ENCODE data around the gene C1QTNF12. TPM values are rescaled to one million over a fixed set of nuclear protein-coding genes. Genes with fewer than 3 reads are reported as not detected.

Gene C1QTNF12
- total and polyA plus RNA-seq, 2 experiments from 2014 or later, result 3.8 to 6.6 TPM

DNA sequence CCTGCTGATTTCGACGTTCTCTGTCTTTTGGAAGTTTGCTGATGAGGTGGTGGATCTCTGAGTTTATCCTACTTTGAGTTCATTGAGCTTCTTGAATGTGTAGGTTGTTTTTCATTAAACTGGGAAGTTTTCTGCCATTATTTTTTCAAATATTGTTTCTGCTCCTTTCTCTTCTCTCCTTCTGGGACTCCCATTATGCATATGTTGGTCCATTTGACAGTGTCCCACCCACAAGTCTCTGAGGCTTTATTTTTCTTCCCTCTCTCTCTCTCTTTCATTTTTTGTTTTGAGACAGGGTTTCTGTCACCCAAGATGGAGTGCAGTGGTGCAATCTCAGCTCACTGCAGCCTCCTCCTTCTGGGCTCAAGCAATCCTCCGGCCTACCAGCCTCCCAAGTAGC lies 51.8 kb downstream of the C1QTNF12 start:
- H3K27me3 ChIP-seq, result no peaks in the 10 kb centered on the region
- 82% methylated on average over 3 of the region's 3 CpGs for WGBS (ENCODE audit: low lambda C conversion rate, missing lambda C conversion rate)
- H3K4me2 ChIP-seq, result no peak overlapping the region
- no peaks in the 10 kb centered on the region for H3K9me2 ChIP-seq (replicated peaks; ENCODE audit: insufficient read depth)
- DNase-seq (ENCODE audit: low spot score), result no peak
- H3K9me3 ChIP-seq (ENCODE audit: low read depth), result no peaks in the 10 kb centered on the region
- no peaks in the 10 kb centered on the region for H3K4me1 ChIP-seq (ENCODE audit: insufficient read depth)
- no peak overlapping the region for H2AFZ ChIP-seq
- no peaks in the 10 kb centered on the region for H4K20me1 ChIP-seq (ENCODE audit: insufficient read depth, poor library complexity, severe bottlenecking)
- H3K27ac ChIP-seq, result no peak overlapping the region
- H3K36me3 ChIP-seq (replicated peaks; ENCODE audit: insufficient read depth, low read depth), result no peaks in the 10 kb centered on the region
- no peaks in the 10 kb centered on the region for H3K79me2 ChIP-seq
- TF ChIP-seq EZH2phosphoT487 (IDR thresholded peaks at IDR 0.05; ENCODE audit: low read depth, severe bottlenecking, unreplicated experiment), result no peak
- no peak for TF ChIP-seq EZH2 (IDR thresholded peaks at IDR 0.05; ENCODE audit: borderline replicate concordance)
- TF ChIP-seq, protein P1, sequence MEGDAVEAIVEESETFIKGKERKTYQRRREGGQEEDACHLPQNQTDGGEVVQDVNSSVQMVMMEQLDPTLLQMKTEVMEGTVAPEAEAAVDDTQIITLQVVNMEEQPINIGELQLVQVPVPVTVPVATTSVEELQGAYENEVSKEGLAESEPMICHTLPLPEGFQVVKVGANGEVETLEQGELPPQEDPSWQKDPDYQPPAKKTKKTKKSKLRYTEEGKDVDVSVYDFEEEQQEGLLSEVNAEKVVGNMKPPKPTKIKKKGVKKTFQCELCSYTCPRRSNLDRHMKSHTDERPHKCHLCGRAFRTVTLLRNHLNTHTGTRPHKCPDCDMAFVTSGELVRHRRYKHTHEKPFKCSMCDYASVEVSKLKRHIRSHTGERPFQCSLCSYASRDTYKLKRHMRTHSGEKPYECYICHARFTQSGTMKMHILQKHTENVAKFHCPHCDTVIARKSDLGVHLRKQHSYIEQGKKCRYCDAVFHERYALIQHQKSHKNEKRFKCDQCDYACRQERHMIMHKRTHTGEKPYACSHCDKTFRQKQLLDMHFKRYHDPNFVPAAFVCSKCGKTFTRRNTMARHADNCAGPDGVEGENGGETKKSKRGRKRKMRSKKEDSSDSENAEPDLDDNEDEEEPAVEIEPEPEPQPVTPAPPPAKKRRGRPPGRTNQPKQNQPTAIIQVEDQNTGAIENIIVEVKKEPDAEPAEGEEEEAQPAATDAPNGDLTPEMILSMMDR (IDR thresholded peaks at IDR 0.05; ENCODE audit: poor library complexity), result no peak
- H3K4me3 ChIP-seq, result no peak overlapping the region

Small RNA genes within 50 kb of the gene (microRNA-seq; reads per million reads assigned to microRNA genes)
- gene MIR6726, result 6.3 reads per million, percentile 15 among the genes with 10 or more reads in this experiment

Small RNA genes within 50 kb of the gene (small RNA-seq; reads per million reads assigned to genes)
- gene MIR6726, result 0.22 reads per million

Other genes starting within 250 kb of the C1QTNF12 start
- 21.4 and 28.7 TPM in 2 replicates for gene HES4, start 246.6 kb downstream of the C1QTNF12 start, total RNA-seq
- 74.5 and 107 TPM in 2 replicates for gene HES4, start 246.6 kb downstream of the C1QTNF12 start, polyA plus RNA-seq
- 62.3 and 86.0 TPM in 2 replicates for gene ISG15, start 233.2 kb downstream of the C1QTNF12 start, total RNA-seq
- gene ISG15, start 233.2 kb downstream of the C1QTNF12 start, polyA plus RNA-seq, result 88.5 and 89.6 TPM in 2 replicates
- gene AGRN, start 226.6 kb downstream of the C1QTNF12 start, total RNA-seq, result 51.8 and 81.8 TPM in 2 replicates
- gene AGRN, start 226.6 kb downstream of the C1QTNF12 start, polyA plus RNA-seq, result 53.3 and 61.2 TPM in 2 replicates
- 0.08 and 0.43 TPM in 2 replicates for gene RNF223, start 172.4 kb downstream of the C1QTNF12 start, total RNA-seq
- 0.88 and 2.6 TPM in 2 replicates for gene RNF223, start 172.4 kb downstream of the C1QTNF12 start, polyA plus RNA-seq
- gene C1orf159, start 130.6 kb downstream of the C1QTNF12 start, total RNA-seq, result 7.1 and 9.2 TPM in 2 replicates
- gene C1orf159, start 130.6 kb downstream of the C1QTNF12 start, polyA plus RNA-seq, result 21.7 and 25.1 TPM in 2 replicates
- not detected in 2 replicates for gene TTLL10, start 72.8 kb downstream of the C1QTNF12 start, total RNA-seq
- 0.38 and 0.69 TPM in 2 replicates for gene TTLL10, start 72.8 kb downstream of the C1QTNF12 start, polyA plus RNA-seq
- not detected in 2 replicates for gene TNFRSF18, start 40.1 kb downstream of the C1QTNF12 start, total RNA-seq
- gene TNFRSF18, start 40.1 kb downstream of the C1QTNF12 start, polyA plus RNA-seq, result 0.86 and 1.3 TPM in 2 replicates
- 0.28 TPM in 1 of 2 replicates, not detected in the other for gene TNFRSF4, start 32.6 kb downstream of the C1QTNF12 start, total RNA-seq
- gene TNFRSF4, start 32.6 kb downstream of the C1QTNF12 start, polyA plus RNA-seq, result 0.34 TPM in 1 of 2 replicates, not detected in the other
- gene SDF4, start 14.7 kb downstream of the C1QTNF12 start, total RNA-seq, result 110 and 156 TPM in 2 replicates
- 296 and 311 TPM in 2 replicates for gene SDF4, start 14.7 kb downstream of the C1QTNF12 start, polyA plus RNA-seq
- 28.8 and 28.9 TPM in 2 replicates for gene B3GALT6, start 14.5 kb downstream of the C1QTNF12 start, total RNA-seq
- gene B3GALT6, start 14.5 kb downstream of the C1QTNF12 start, polyA plus RNA-seq, result 36.3 and 36.9 TPM in 2 replicates
- gene UBE2J2, start 27.1 kb upstream of the C1QTNF12 start, total RNA-seq, result 31.3 and 31.7 TPM in 2 replicates
- gene UBE2J2, start 27.1 kb upstream of the C1QTNF12 start, polyA plus RNA-seq, result 66.7 and 81.0 TPM in 2 replicates
- gene SCNN1D, start 33.7 kb upstream of the C1QTNF12 start, total RNA-seq, result 1.0 and 1.8 TPM in 2 replicates
- 3.5 and 3.9 TPM in 2 replicates for gene SCNN1D, start 33.7 kb upstream of the C1QTNF12 start, polyA plus RNA-seq
- 50.9 and 56.0 TPM in 2 replicates for gene ACAP3, start 61.2 kb upstream of the C1QTNF12 start, total RNA-seq
- 87.1 and 108 TPM in 2 replicates for gene ACAP3, start 61.2 kb upstream of the C1QTNF12 start, polyA plus RNA-seq
- gene PUSL1, start 61.9 kb upstream of the C1QTNF12 start, total RNA-seq, result 27.7 and 36.2 TPM in 2 replicates
- 27.4 and 37.2 TPM in 2 replicates for gene PUSL1, start 61.9 kb upstream of the C1QTNF12 start, polyA plus RNA-seq
- 72.1 and 80.6 TPM in 2 replicates for gene INTS11, start 77.9 kb upstream of the C1QTNF12 start, total RNA-seq
- gene INTS11, start 77.9 kb upstream of the C1QTNF12 start, polyA plus RNA-seq, result 73.7 and 80.4 TPM in 2 replicates
- 12.8 and 22.9 TPM in 2 replicates for gene CPTP, start 78.1 kb upstream of the C1QTNF12 start, total RNA-seq
- 43.2 and 45.6 TPM in 2 replicates for gene CPTP, start 78.1 kb upstream of the C1QTNF12 start, polyA plus RNA-seq
- 0.17 TPM in 1 of 2 replicates, not detected in the other for gene TAS1R3, start 84.6 kb upstream of the C1QTNF12 start, total RNA-seq
- 0.42 and 1.0 TPM in 2 replicates for gene TAS1R3, start 84.6 kb upstream of the C1QTNF12 start, polyA plus RNA-seq
- gene DVL1, start 102.7 kb upstream of the C1QTNF12 start, total RNA-seq, result 58.0 and 61.6 TPM in 2 replicates
- gene DVL1, start 102.7 kb upstream of the C1QTNF12 start, polyA plus RNA-seq, result 49.1 and 50.5 TPM in 2 replicates
- 138 and 155 TPM in 2 replicates for gene MXRA8, start 111.8 kb upstream of the C1QTNF12 start, total RNA-seq
- 242 and 261 TPM in 2 replicates for gene MXRA8, start 111.8 kb upstream of the C1QTNF12 start, polyA plus RNA-seq
- gene AURKAIP1, start 128.5 kb upstream of the C1QTNF12 start, total RNA-seq, result 92.9 and 105 TPM in 2 replicates
- gene AURKAIP1, start 128.5 kb upstream of the C1QTNF12 start, polyA plus RNA-seq, result 238 and 246 TPM in 2 replicates
- 151 and 166 TPM in 2 replicates for gene CCNL2, start 152.6 kb upstream of the C1QTNF12 start, total RNA-seq
- 284 and 364 TPM in 2 replicates for gene CCNL2, start 152.6 kb upstream of the C1QTNF12 start, polyA plus RNA-seq
- gene MRPL20, start 160.6 kb upstream of the C1QTNF12 start, total RNA-seq, result 107 and 115 TPM in 2 replicates
- 176 and 193 TPM in 2 replicates for gene MRPL20, start 160.6 kb upstream of the C1QTNF12 start, polyA plus RNA-seq
- gene ANKRD65, start 174.6 kb upstream of the C1QTNF12 start, total RNA-seq, result 2.1 and 6.5 TPM in 2 replicates
- gene ANKRD65, start 174.6 kb upstream of the C1QTNF12 start, polyA plus RNA-seq, result 5.5 and 7.3 TPM in 2 replicates
- gene VWA1, start 189.0 kb upstream of the C1QTNF12 start, total RNA-seq, result 37.7 and 38.1 TPM in 2 replicates
- 114 and 131 TPM in 2 replicates for gene VWA1, start 189.0 kb upstream of the C1QTNF12 start, polyA plus RNA-seq
- 0.10 TPM in 1 of 2 replicates, not detected in the other for gene ATAD3C, start 203.0 kb upstream of the C1QTNF12 start, total RNA-seq
- gene ATAD3C, start 203.0 kb upstream of the C1QTNF12 start, polyA plus RNA-seq, result 0.99 and 1.2 TPM in 2 replicates
- 11.4 and 13.4 TPM in 2 replicates for gene ATAD3B, start 225.0 kb upstream of the C1QTNF12 start, total RNA-seq
- gene ATAD3B, start 225.0 kb upstream of the C1QTNF12 start, polyA plus RNA-seq, result 33.2 and 40.5 TPM in 2 replicates